Medulla oblongata (tissue), 1 donor: ENCODE results near the gene PLSCR5.

ENCODE experiments used
- DNase-seq: peaks from one replicate; pipeline ENCODE4 v3.0.0-alpha.2; 2015; ENCODE audit errors: extremely low spot score

The PLSCR5 gene

GRCh38 chr3:146605106-146605505 lies at the start of gene PLSCR5:
Gene PLSCR5, minus strand, starts transcription at chr3:146605346. Its CDS starts 134 bp downstream, at chr3:146605212.
- DNase-seq = no peak

- no peak for DNase-seq
These were observed 48.8 kb upstream of the PLSCR5 start for GRCh38 chr3:146653978-146654377.

- no peak for DNase-seq
These were observed 45.7 kb upstream of the PLSCR5 start for GRCh38 chr3:146650691-146651442.

GRCh38 chr3:146646261-146646660 lies 41.1 kb upstream of the PLSCR5 start:
- no peak for DNase-seq

GRCh38 chr3:146640955-146641867 lies 36.1 kb upstream of the PLSCR5 start:
- DNase-seq = peak; percentile 45

- DNase-seq = no peak
These were observed 35.2 kb upstream of the PLSCR5 start for GRCh38 chr3:146640361-146640760.

- DNase-seq = no peak
These were observed 33.6 kb upstream of the PLSCR5 start for GRCh38 chr3:146638718-146639117.

- no peak for DNase-seq
These were observed 32.7 kb upstream of the PLSCR5 start for GRCh38 chr3:146637871-146638270.

- no peak for DNase-seq
These were observed 31.7 kb upstream of the PLSCR5 start for GRCh38 chr3:146636881-146637280.

GRCh38 chr3:146634346-146634745 lies 29.2 kb upstream of the PLSCR5 start:
- no peak for DNase-seq

GRCh38 chr3:146628671-146629070 lies 23.5 kb upstream of the PLSCR5 start:
- no peak for DNase-seq

- no peak for DNase-seq
These were observed 21.4 kb upstream of the PLSCR5 start for GRCh38 chr3:146626403-146627122.

- DNase-seq = peak; percentile 38
These were observed 20.1 kb upstream of the PLSCR5 start for GRCh38 chr3:146625186-146625775.

- DNase-seq = no peak
These were observed 16.6 kb upstream of the PLSCR5 start for GRCh38 chr3:146621723-146622122.

GRCh38 chr3:146612015-146612414 lies 6.9 kb upstream of the PLSCR5 start:
- no peak for DNase-seq

GRCh38 chr3:146611096-146611495 lies 6.0 kb upstream of the PLSCR5 start:
- no peak for DNase-seq

GRCh38 chr3:146598535-146598934 lies 6.6 kb downstream of the PLSCR5 start:
- no peak for DNase-seq

- DNase-seq = no peak
These were observed 10.2 kb downstream of the PLSCR5 start for GRCh38 chr3:146594843-146595482.

GRCh38 chr3:146593776-146594175 lies 11.4 kb downstream of the PLSCR5 start:
- DNase-seq = no peak

- no peak for DNase-seq
These were observed 14.6 kb downstream of the PLSCR5 start for GRCh38 chr3:146590521-146590920.

GRCh38 chr3:146589899-146590508 lies 15.1 kb downstream of the PLSCR5 start:
- DNase-seq = peak; percentile 68
